K562 (cell line): ENCODE measurements around the gene TTC28. TPM values are rescaled to one million over a fixed set of nuclear protein-coding genes. Genes with fewer than 3 reads are reported as not detected.

Experiments used
- ATF1 ChIP-seq, 2 experiments: fragments of 450-650 bp in 1 of 2; IDR thresholded peaks; 2 replicates each; pipeline ENCODE4 v1.6.1; 2016; ENCODE audit warnings: missing compliant biosample characterization in 1 of 2, missing genetic modification characterization in 1 of 2
- ATF7 ChIP-seq: fragments of 450-650 bp; IDR thresholded peaks from 2 replicates; pipeline ENCODE4 v1.7.1; 2014; ENCODE audit warnings: mild to moderate bottlenecking, moderate library complexity
- CBFA2T3 ChIP-seq: fragments of 450-650 bp; IDR thresholded peaks from 2 replicates; pipeline ENCODE4 v1.6.1; 2017
- CCNT2 ChIP-seq: IDR thresholded peaks from 2 replicates; pipeline ENCODE4 v1.6.1; 2011; ENCODE audit warnings: borderline replicate concordance, low read depth, mild to moderate bottlenecking, moderate library complexity, mixed read lengths, low read length; ENCODE audit not compliant: insufficient read length; ENCODE audit errors: extremely low read depth
- DPF2 ChIP-seq: fragments of 450-650 bp; IDR thresholded peaks from 2 replicates; pipeline ENCODE4 v1.6.1; 2016
- ETV1 ChIP-seq: fragments of 450-650 bp; conservative IDR thresholded peaks from 2 replicates; pipeline ENCODE4 v1.6.1; 2016; ENCODE audit warnings: missing genetic modification characterization, control low read depth, low read depth, missing compliant biosample characterization
- FOXA3 ChIP-seq, 2 experiments: fragments of 450-650 bp in 1 of 2; sonication (generic) in 1 of 2; formaldehyde crosslinking; IDR thresholded peaks in 1 of 2; conservative IDR thresholded peaks in 1 of 2; 2 replicates each; pipeline versions ENCODE4 v1.4.0 to v1.8.0; 2020 to 2022; ENCODE audit warnings: mild to moderate bottlenecking in 2 of 2, missing genetic modification reagents in 1 of 2
- FOXP4 ChIP-seq: sonication (generic); formaldehyde crosslinking; IDR thresholded peaks from 2 replicates; pipeline ENCODE4 v1.8.0; 2022; ENCODE audit warnings: mild to moderate bottlenecking, missing genetic modification reagents, borderline replicate concordance
- GATAD2A ChIP-seq: fragments of 450-650 bp; IDR thresholded peaks from 2 replicates; pipeline ENCODE4 v1.6.1; 2017
- HDAC1 ChIP-seq, 2 experiments: fragments of 450-650 bp; IDR thresholded peaks; 2 replicates each; pipeline ENCODE4 v1.6.1; 2016 to 2017; ENCODE audit warnings: inconsistent platforms in 1 of 2, mild to moderate bottlenecking in 1 of 2, moderate library complexity in 1 of 2
- HNRNPH1 ChIP-seq: fragments of 200-400 bp; formaldehyde crosslinking; optimal IDR thresholded peaks from 2 replicates; pipeline ENCODE3; 2017; ENCODE audit warnings: low read depth, mild to moderate bottlenecking, low read length, moderate library complexity
- JUND ChIP-seq, 2 experiments: IDR thresholded peaks; 2 replicates in 1 of 2; 3 replicates in 1 of 2; pipeline ENCODE4 v1.6.1; 2011; ENCODE audit warnings: borderline replicate concordance in 2 of 2, low read depth in 2 of 2, low read length in 2 of 2, improper control_type of control experiment in 1 of 2, missing biosample characterization in 1 of 2, missing genetic modification characterization in 1 of 2, missing genetic modification reagents in 1 of 2
- NCOR1 ChIP-seq: fragments of 450-650 bp; IDR thresholded peaks from 2 replicates; pipeline ENCODE4 v1.6.1; 2016; ENCODE audit warnings: mild to moderate bottlenecking, moderate library complexity
- NFXL1 ChIP-seq: fragments of 450-650 bp; formaldehyde crosslinking; IDR thresholded peaks from 2 replicates; pipeline ENCODE4 v1.4.0; 2021; ENCODE audit warnings: mild to moderate bottlenecking
- RCOR1 ChIP-seq, 2 experiments: IDR thresholded peaks; 2 replicates each; pipeline ENCODE4 v1.6.1; 2012; ENCODE audit warnings: low read depth in 2 of 2, low read length in 2 of 2, borderline replicate concordance in 1 of 2, improper control_type of control experiment in 1 of 2
- SFPQ ChIP-seq: fragments of 200-400 bp; formaldehyde crosslinking; IDR thresholded peaks from 2 replicates; pipeline ENCODE4 v1.6.1; 2017; ENCODE audit warnings: mild to moderate bottlenecking, low read depth, low read length, moderate library complexity
- TAF15 ChIP-seq: fragments of 200-400 bp; formaldehyde crosslinking; IDR thresholded peaks from 2 replicates; pipeline ENCODE4 v1.6.1; 2017; ENCODE audit warnings: mild to moderate bottlenecking, low read depth, low read length, moderate library complexity
- TFAM ChIP-seq: fragments of 250-450 bp; sonication (Bioruptor Pico); conservative IDR thresholded peaks from 2 replicates; pipeline ENCODE4 v1.5.0; 2021; ENCODE audit warnings: mild to moderate bottlenecking, moderate library complexity
- TRIM24 ChIP-seq, 2 experiments: fragments of 450-650 bp; IDR thresholded peaks; 2 replicates each; pipeline ENCODE4 v1.6.1; 2016
- ZEB2 ChIP-seq: fragments of 450-650 bp; IDR thresholded peaks from 2 replicates; pipeline ENCODE4 v1.6.1; 2016
- ZFX ChIP-seq: sonication (generic); formaldehyde crosslinking; IDR thresholded peaks from 2 replicates; pipeline ENCODE4 v1.8.0; 2022; ENCODE audit warnings: mild to moderate bottlenecking, missing genetic modification reagents, moderate library complexity
- ZNF277 ChIP-seq: fragments of 250-450 bp; sonication (Bioruptor Pico); IDR thresholded peaks from 2 replicates; pipeline ENCODE4 v1.8.0; 2022; ENCODE audit warnings: inconsistent platforms, mild to moderate bottlenecking, moderate library complexity, borderline replicate concordance
- ZNF507 ChIP-seq: conservative IDR thresholded peaks from 2 replicates; pipeline ENCODE4 v1.6.1; 2017; ENCODE audit warnings: missing genetic modification characterization, missing compliant biosample characterization
- polyA plus RNA-seq, 8 experiments: library from polyadenylated mRNA; depleted of rRNA in 4 of 8; stranded (reverse) in 5 of 8; unstranded in 3 of 8; fragments of >200 nt; fragmentation: Nextera tagmentation in 2 of 8; fragmentation: Illumina TruSeq in 1 of 8; extraction: Ambion mirVana in 2 of 8; extraction: Trizol in 1 of 8; gene quantifications; 2 replicates each; pipeline versions ENCODE4 v1.2.1 to v1.2.3, GENCODE V29; 2011 to 2014; ENCODE audit warnings: inconsistent platforms in 1 of 8, missing spikeins in 1 of 8
- total RNA-seq, 7 experiments: library from RNA; depleted of rRNA in 6 of 7; stranded (reverse); fragments of >200 nt in 6 of 7; fragmentation: Illumina TruSeq in 2 of 7; extraction: Trizol in 2 of 7; gene quantifications; 2 replicates each; pipeline versions ENCODE4 v1.2.1 to v1.2.3, GENCODE V29; 2011 to 2021; ENCODE audit warnings: low replicate concordance in 1 of 7

TTC28 gene
- total and polyA plus RNA-seq, 9 of the 15 experiments (the other 6 are each of a cell fraction or from before 2014, with no cell fraction given), result 0.22 to 10.7 (median 3.1) TPM

- TF ChIP-seq ZEB2 (no peak), NCOR1 (peak; percentile 55), CBFA2T3 (peak; percentile 83), HDAC1 (IDR thresholded peaks at IDR 0.05) (peak in 1 of 2 experiments; percentile 94; a peak in 2 of 4 replicates), FOXA3 (CRISPR knock-in tag; conservative IDR thresholded peaks at IDR 0.05 in 1 of 2, IDR thresholded peaks at IDR 0.05 in 1 of 2) (no peak), ZNF507 (no peak), HNRNPH1 (no peak), SFPQ (no peak), DPF2 (0 out of 2 replicates have a peak, but pooled peaks have one; percentile 16), CCNT2 (peak; percentile 38), JUND (IDR thresholded peaks at IDR 0.05; ENCODE audit: borderline replicate concordance, low read depth, low read length) (peak; percentile 57; the same call in 1 of the 2 replicates), JUND (tag; IDR thresholded peaks at IDR 0.05; ENCODE audit: borderline replicate concordance, low read depth, low read length) (no peak; the same call in 2 of the 3 replicates), FOXP4 (CRISPR knock-in tag) (no peak), TFAM (CRISPR knock-in tag) (no peak), ETV1 (tag) (no peak), NFXL1 (CRISPR knock-in tag) (no peak), ATF7 (0 out of 2 replicates have a peak, but pooled peaks have one; percentile 25), GATAD2A (no peak), ATF1 (CRISPR knock-in tag; IDR thresholded peaks at IDR 0.05) (no peak), ATF1 (tag; IDR thresholded peaks at IDR 0.05) (no peak), TAF15 (no peak), ZFX (CRISPR knock-in tag) (no peak), RCOR1 (IDR thresholded peaks at IDR 0.05; ENCODE audit: borderline replicate concordance in 1 of 2, low read depth in 2 of 2, low read length in 2 of 2) (peak; percentile 73 to 97; a peak in 3 of 4 replicates), ZNF277 (CRISPR knock-in tag) (no peak), TRIM24 (IDR thresholded peaks at IDR 0.05) (peak in 1 of 2 experiments; percentile 14; a peak in 1 of 4 replicates)
These were observed 283.5 kb downstream of the TTC28 start (continued) for GRCh38 chr22:28395920-28396753.
